Measurements from ENCODE around the gene KASH5. TPM values are rescaled to one million over a fixed set of nuclear protein-coding genes. Genes with fewer than 3 reads are reported as not detected.

KASH5 gene
- total RNA-seq, 1 donor from 2014 or later: not detected

DNA sequence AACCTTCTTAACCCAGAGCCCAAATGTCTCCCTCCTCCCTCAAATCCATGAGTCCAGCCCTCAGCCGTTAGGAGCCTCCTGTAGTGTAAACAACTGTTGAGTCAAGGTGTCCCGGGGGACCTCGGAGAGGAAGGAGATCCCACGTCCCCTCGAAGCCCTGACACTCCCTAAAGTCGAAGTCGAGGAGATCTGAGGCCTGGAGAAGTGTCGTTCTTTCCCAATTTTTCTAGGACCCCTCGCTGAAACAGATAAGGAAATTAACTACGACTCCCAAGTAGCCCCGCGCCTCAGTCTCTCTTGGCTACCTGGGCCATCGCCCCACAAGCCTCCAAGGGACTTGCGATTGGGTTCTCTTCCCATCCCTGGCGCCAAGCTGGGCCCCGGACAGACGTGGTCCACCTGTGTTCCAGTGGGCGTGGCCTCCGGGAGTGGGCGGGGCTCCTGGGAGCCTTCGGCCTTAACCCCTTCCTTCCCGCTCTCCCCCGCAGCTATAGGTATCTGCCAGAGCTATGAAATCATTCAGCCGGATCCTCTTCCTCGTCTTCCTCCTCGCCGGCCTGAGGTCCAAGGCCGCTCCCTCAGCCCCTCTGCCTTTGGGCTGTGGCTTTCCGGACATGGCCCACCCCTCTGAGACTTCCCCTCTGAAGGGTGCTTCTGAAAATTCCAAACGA, 38.0 kb downstream of the KASH5 start:
- DNase-seq (ENCODE audit: low spot score, unreplicated experiment): no peak
- no peak overlapping the region for H3K4me3 Mint-ChIP-seq (ENCODE audit: low read depth)
- peaks cover 12% of the 10 kb centered on the region for H3K4me1 Mint-ChIP-seq (ENCODE audit: low read depth)
- no peaks in the 10 kb centered on the region for H3K9me3 Mint-ChIP-seq (ENCODE audit: low read depth)
- H3K27me3 Mint-ChIP-seq: peaks cover 93% of the 10 kb centered on the region
- TF ChIP-seq, protein P1, sequence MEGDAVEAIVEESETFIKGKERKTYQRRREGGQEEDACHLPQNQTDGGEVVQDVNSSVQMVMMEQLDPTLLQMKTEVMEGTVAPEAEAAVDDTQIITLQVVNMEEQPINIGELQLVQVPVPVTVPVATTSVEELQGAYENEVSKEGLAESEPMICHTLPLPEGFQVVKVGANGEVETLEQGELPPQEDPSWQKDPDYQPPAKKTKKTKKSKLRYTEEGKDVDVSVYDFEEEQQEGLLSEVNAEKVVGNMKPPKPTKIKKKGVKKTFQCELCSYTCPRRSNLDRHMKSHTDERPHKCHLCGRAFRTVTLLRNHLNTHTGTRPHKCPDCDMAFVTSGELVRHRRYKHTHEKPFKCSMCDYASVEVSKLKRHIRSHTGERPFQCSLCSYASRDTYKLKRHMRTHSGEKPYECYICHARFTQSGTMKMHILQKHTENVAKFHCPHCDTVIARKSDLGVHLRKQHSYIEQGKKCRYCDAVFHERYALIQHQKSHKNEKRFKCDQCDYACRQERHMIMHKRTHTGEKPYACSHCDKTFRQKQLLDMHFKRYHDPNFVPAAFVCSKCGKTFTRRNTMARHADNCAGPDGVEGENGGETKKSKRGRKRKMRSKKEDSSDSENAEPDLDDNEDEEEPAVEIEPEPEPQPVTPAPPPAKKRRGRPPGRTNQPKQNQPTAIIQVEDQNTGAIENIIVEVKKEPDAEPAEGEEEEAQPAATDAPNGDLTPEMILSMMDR (IDR thresholded peaks at IDR 0.05; ENCODE audit: unreplicated experiment): no peak
- no peaks in the 10 kb centered on the region for H3K36me3 Mint-ChIP-seq (ENCODE audit: insufficient read depth)
- H3K27ac Mint-ChIP-seq: no peak overlapping the region

DNA sequence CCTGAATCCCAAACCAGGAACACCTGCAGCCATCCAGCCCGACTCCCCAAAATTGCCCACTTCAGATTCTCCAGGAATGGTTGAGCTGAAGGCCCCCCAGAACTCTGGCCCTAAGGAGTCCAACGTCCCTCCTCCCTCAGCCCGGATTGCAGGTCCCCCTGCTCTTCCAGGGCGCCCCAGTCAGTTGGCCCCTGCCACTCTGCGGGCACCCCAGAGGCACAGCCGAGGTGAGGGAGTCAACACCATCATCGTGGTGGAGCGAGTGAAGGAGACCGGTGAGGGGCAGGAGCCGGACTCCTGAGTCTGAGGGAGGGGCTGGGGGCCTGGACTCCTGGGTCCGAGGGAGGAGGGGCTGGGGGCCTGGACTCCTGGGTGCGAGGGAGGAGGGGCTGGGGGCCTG, 39.3 kb downstream of the KASH5 start:
- H3K36me3 Mint-ChIP-seq (ENCODE audit: insufficient read depth): no peaks in the 10 kb centered on the region
- TF ChIP-seq, protein P1 (IDR thresholded peaks at IDR 0.05; ENCODE audit: unreplicated experiment): no peak
- no peaks in the 10 kb centered on the region for H3K9me3 Mint-ChIP-seq (ENCODE audit: low read depth)
- no peak overlapping the region for H3K4me3 Mint-ChIP-seq (ENCODE audit: low read depth)
- no peak for DNase-seq (ENCODE audit: low spot score, unreplicated experiment)
- H3K27ac Mint-ChIP-seq: no peak overlapping the region
- peaks cover 12% of the 10 kb centered on the region for H3K4me1 Mint-ChIP-seq (ENCODE audit: low read depth)
- H3K27me3 Mint-ChIP-seq: peaks cover 89% of the 10 kb centered on the region

DNA sequence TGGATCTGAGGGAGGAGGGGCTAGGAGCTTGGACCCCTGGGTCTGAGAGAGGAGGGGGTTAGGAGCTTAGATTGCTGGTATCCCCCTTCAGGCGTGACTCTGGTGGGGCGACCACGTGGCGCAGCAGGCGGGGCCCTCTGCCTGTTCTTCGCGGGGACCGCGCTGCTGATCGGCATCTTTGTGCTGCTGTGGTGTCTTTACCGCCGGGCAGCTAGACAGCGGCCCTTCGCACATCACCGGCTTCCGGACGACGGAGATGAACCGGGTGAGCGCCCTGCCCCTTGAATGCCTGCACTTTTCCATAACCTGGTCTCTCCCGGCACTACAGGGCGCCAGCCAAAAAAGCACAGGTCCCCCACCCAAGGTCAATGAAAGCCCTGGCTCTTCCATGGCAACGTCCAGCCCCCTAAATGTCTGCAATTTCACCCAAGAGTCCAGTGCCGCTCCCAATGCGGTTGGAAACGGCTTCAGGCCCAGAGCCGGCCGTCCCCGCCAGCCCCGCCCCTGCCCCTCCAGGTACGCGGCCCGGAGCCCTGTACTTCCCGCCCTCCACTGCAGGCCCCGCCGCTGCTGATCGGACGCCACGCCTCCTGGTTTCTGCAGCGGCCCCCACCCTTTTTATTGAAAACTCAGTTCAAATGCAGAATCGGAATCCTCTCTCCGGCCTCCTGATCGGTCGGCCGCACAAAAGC, 40.0 kb downstream of the KASH5 start:
- TF ChIP-seq, protein P1 (IDR thresholded peaks at IDR 0.05; ENCODE audit: unreplicated experiment): no peak
- peak overlapping the region; percentile 39 for H3K4me3 Mint-ChIP-seq (ENCODE audit: low read depth)
- peaks cover 12% of the 10 kb centered on the region for H3K4me1 Mint-ChIP-seq (ENCODE audit: low read depth)
- no peak overlapping the region for H3K27ac Mint-ChIP-seq
- no peaks in the 10 kb centered on the region for H3K9me3 Mint-ChIP-seq (ENCODE audit: low read depth)
- H3K27me3 Mint-ChIP-seq: peaks cover 90% of the 10 kb centered on the region
- no peaks in the 10 kb centered on the region for H3K36me3 Mint-ChIP-seq (ENCODE audit: insufficient read depth)
- no peak for DNase-seq (ENCODE audit: low spot score, unreplicated experiment)

DNA sequence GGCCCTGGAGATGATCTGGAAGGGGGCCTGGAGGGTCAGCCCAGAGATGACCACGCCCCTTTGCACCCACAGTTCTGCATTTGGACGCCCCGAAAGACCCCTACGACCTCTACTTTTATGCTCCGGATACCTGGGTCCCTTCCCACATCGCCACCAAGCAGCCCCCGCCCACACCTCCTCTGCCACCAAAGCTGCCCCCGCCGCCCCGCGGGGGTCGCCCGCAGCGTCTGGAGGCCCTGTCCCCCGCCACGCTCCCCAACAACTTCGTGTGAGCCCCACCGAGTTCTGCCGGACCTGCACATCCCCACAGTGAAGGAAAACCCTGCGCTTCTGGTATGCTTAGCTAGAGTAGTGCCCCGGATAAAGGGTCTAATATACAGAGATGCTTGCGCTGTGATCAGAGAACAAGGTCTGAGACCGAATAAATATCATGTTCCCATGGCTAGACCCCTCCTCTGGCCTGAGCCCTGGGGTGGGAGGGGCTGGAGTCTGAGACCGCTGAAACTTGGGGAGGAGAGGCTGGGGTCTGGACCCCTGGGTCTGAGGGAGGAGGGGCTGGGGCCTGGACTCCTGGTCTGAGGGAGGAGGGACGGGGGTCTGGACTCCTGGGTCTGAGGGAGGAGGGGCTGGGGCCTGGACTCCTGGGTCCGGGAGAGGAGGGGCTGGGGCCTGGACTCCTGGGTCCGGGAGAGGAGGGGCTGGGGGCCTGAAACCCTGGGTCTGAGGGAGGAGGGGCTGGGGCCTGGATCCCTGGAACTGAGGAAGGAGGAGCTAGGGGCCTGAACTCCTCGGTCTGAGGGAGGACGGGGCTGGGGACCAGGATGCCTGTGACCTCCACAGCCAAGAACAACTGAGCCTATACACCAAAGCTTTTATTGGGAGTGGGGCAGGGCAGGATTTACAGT, 40.8 kb downstream of the KASH5 start:
- TF ChIP-seq, protein P1 (IDR thresholded peaks at IDR 0.05; ENCODE audit: unreplicated experiment): no peak
- DNase-seq (ENCODE audit: low spot score, unreplicated experiment): no peak
- peaks cover 11% of the 10 kb centered on the region for H3K4me1 Mint-ChIP-seq (ENCODE audit: low read depth)
- H3K36me3 Mint-ChIP-seq (ENCODE audit: insufficient read depth): no peaks in the 10 kb centered on the region
- H3K27ac Mint-ChIP-seq: no peak overlapping the region
- H3K27me3 Mint-ChIP-seq: peaks cover 91% of the 10 kb centered on the region
- peak overlapping the region; percentile 39 for H3K4me3 Mint-ChIP-seq (ENCODE audit: low read depth)
- no peaks in the 10 kb centered on the region for H3K9me3 Mint-ChIP-seq (ENCODE audit: low read depth)

DNA sequence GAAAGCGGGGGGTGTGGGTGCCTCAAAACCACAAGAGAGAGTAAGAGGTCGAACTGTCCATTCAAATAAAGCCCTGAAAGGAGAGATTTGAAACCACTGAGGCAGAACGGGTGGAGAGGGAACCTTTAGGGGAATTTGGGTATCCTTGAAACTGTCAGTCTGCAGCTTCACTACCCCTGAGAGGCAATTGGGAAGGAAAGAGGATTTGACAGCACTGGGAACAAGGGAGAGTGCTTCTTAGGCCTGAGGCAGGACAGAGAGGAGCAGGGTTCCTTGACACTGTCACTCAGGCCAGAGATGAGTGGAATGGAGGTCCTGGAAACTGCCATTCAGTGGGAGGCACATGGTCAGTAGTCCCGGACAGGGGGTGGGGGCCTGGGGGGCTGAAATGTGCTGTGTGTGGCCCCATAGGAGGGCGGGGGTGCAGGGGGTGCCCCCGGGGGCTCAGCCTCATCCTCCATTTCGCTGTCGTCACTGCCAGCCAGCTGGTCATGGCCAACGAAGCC, 42.2 kb downstream of the KASH5 start:
- H3K27ac Mint-ChIP-seq: no peak overlapping the region
- no peaks in the 10 kb centered on the region for H3K9me3 Mint-ChIP-seq (ENCODE audit: low read depth)
- peaks cover 11% of the 10 kb centered on the region for H3K4me1 Mint-ChIP-seq (ENCODE audit: low read depth)
- no peaks in the 10 kb centered on the region for H3K36me3 Mint-ChIP-seq (ENCODE audit: insufficient read depth)
- no peak overlapping the region for H3K4me3 Mint-ChIP-seq (ENCODE audit: low read depth)
- TF ChIP-seq, protein P1 (IDR thresholded peaks at IDR 0.05; ENCODE audit: unreplicated experiment): no peak
- DNase-seq (ENCODE audit: low spot score, unreplicated experiment): no peak
- H3K27me3 Mint-ChIP-seq: peaks cover 86% of the 10 kb centered on the region

Data from progenitor cell of endocrine pancreas (in vitro differentiated cells).